ENCODE measurements around the gene CREBBP.

CREBBP gene

DNA sequence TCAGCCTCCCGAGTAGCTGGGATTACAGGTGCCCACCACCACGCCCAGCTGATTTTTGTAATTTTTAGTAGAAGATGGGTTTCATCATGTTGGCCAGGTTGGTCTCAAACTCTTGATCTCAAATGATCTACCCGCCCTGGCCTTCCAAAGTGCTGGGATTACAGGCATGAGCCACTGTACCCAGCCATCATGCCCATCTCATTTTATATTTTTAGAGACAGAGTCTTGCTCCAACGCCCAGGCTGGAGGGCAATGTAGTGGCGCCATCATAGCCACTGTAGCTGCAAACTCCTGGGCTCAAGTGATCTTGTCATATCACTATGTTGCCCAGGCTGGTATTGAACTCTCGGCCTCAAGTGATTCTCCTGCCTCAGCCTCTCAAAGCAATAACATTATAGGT is 120.0 kb downstream of the CREBBP start:
- DNase-seq, result no peak
- H3K36me3 ChIP-seq (ENCODE audit: control insufficient read depth in 1 of 2, insufficient read depth in 2 of 2, low read depth in 1 of 2, low read length in 2 of 2), result peaks cover 58 to 80% of the 10 kb centered on the region in 2 experiments
- H3K9me3 ChIP-seq (ENCODE audit: control insufficient read depth, low read length), result no peaks in the 10 kb centered on the region
- no peak overlapping the region for H3K27ac ChIP-seq (ENCODE audit: low read length, poor library complexity, severe bottlenecking)
- H2BK5ac ChIP-seq (ENCODE audit: low read depth, low read length, poor library complexity, severe bottlenecking), result no peak overlapping the region
- H2AK5ac ChIP-seq (ENCODE audit: low read length, severe bottlenecking), result no peak overlapping the region
- over 99% methylated on average over 5 of the region's 6 CpGs for WGBS
- H3K4me3 ChIP-seq (ENCODE audit: insufficient read depth in 1 of 2, low read depth in 1 of 2, low read length in 2 of 2), result no peak overlapping the region
- no peak overlapping the region for H2BK12ac ChIP-seq (ENCODE audit: low read length in 2 of 2)
- H3K14ac ChIP-seq (ENCODE audit: low read length in 2 of 2), result no peak overlapping the region
- no peak overlapping the region for H2BK120ac ChIP-seq (ENCODE audit: low read depth, low read length)
- no peak overlapping the region for H4K8ac ChIP-seq (ENCODE audit: low read length)
- peaks cover 2% of the 10 kb centered on the region for H3K4me1 ChIP-seq (ENCODE audit: control insufficient read depth, insufficient read depth, low read depth, low read length)
- H3K9ac ChIP-seq (ENCODE audit: low read length), result no peak overlapping the region
- H3K18ac ChIP-seq (ENCODE audit: low read depth in 1 of 2, low read length in 2 of 2), result no peak overlapping the region
- H3K79me1 ChIP-seq (replicated peaks; ENCODE audit: low read length, poor library complexity, severe bottlenecking), result peaks cover 42% of the 10 kb centered on the region
- no peak overlapping the region for H3K4me2 ChIP-seq (ENCODE audit: low read length, poor library complexity, severe bottlenecking)
- H4K91ac ChIP-seq (ENCODE audit: low read length), result no peak overlapping the region
- no peak overlapping the region for H3K23ac ChIP-seq (ENCODE audit: low read length in 2 of 2)
- no peak overlapping the region for H2AFZ ChIP-seq (ENCODE audit: low read depth, low read length)
- H2BK15ac ChIP-seq (ENCODE audit: low read depth, poor library complexity, severe bottlenecking), result no peak overlapping the region
- H3K27me3 ChIP-seq (ENCODE audit: control insufficient read depth in 1 of 2, insufficient read depth in 1 of 2, low read length in 2 of 2), result no peaks in the 10 kb centered on the region
- no peak overlapping the region for H3K4ac ChIP-seq (ENCODE audit: low read depth in 1 of 2, low read length in 2 of 2)

- H2BK12ac ChIP-seq (ENCODE audit: low read length in 2 of 2), result no peak overlapping the region
- no peak overlapping the region for H2BK15ac ChIP-seq (ENCODE audit: low read depth, poor library complexity, severe bottlenecking)
- H3K27ac ChIP-seq (ENCODE audit: low read length, poor library complexity, severe bottlenecking), result no peak overlapping the region
- WGBS, result 100% methylated on average over 3 of the region's 5 CpGs
- H2AK5ac ChIP-seq (ENCODE audit: low read length, severe bottlenecking), result no peak overlapping the region
- H3K36me3 ChIP-seq (ENCODE audit: control insufficient read depth in 1 of 2, insufficient read depth in 2 of 2, low read depth in 1 of 2, low read length in 2 of 2), result peaks cover 53 to 82% of the 10 kb centered on the region in 2 experiments
- H3K79me1 ChIP-seq (replicated peaks; ENCODE audit: low read length, poor library complexity, severe bottlenecking), result peaks cover 42% of the 10 kb centered on the region
- H3K23ac ChIP-seq (ENCODE audit: low read length in 2 of 2), result no peak overlapping the region
- H4K91ac ChIP-seq (ENCODE audit: low read length), result no peak overlapping the region
- H3K27me3 ChIP-seq (ENCODE audit: control insufficient read depth in 1 of 2, insufficient read depth in 1 of 2, low read length in 2 of 2), result no peaks in the 10 kb centered on the region
- no peak overlapping the region for H3K9ac ChIP-seq (ENCODE audit: low read length)
- H4K8ac ChIP-seq (ENCODE audit: low read length), result no peak overlapping the region
- H3K4me2 ChIP-seq (ENCODE audit: low read length, poor library complexity, severe bottlenecking), result no peak overlapping the region
- H2AFZ ChIP-seq (ENCODE audit: low read depth, low read length), result no peak overlapping the region
- H3K9me3 ChIP-seq (ENCODE audit: control insufficient read depth, low read length), result no peaks in the 10 kb centered on the region
- H2BK5ac ChIP-seq (ENCODE audit: low read depth, low read length, poor library complexity, severe bottlenecking), result no peak overlapping the region
- DNase-seq, result no peak
- H3K18ac ChIP-seq (ENCODE audit: low read depth in 1 of 2, low read length in 2 of 2), result no peak overlapping the region
- H2BK120ac ChIP-seq (ENCODE audit: low read depth, low read length), result no peak overlapping the region
- H3K4me3 ChIP-seq (ENCODE audit: insufficient read depth in 1 of 2, low read depth in 1 of 2, low read length in 2 of 2), result no peak overlapping the region
- no peak overlapping the region for H3K14ac ChIP-seq (ENCODE audit: low read length in 2 of 2)
- H3K4me1 ChIP-seq (ENCODE audit: control insufficient read depth, insufficient read depth, low read depth, low read length), result peaks cover 2% of the 10 kb centered on the region
- H3K4ac ChIP-seq (ENCODE audit: low read depth in 1 of 2, low read length in 2 of 2), result no peak overlapping the region
Measured at GRCh38 chr16:3759736-3760135, 120.8 kb downstream of the CREBBP start.

- H2BK5ac ChIP-seq (ENCODE audit: low read depth, low read length, poor library complexity, severe bottlenecking), result no peak overlapping the region
- H3K4me2 ChIP-seq (ENCODE audit: low read length, poor library complexity, severe bottlenecking), result no peak overlapping the region
- no peak overlapping the region for H4K91ac ChIP-seq (ENCODE audit: low read length)
- no peak overlapping the region for H2AK5ac ChIP-seq (ENCODE audit: low read length, severe bottlenecking)
- no peak overlapping the region for H2BK12ac ChIP-seq (ENCODE audit: low read length in 2 of 2)
- H3K9me3 ChIP-seq (ENCODE audit: control insufficient read depth, low read length), result no peaks in the 10 kb centered on the region
- H3K4me1 ChIP-seq (ENCODE audit: control insufficient read depth, insufficient read depth, low read depth, low read length), result peaks cover 4% of the 10 kb centered on the region
- H3K9ac ChIP-seq (ENCODE audit: low read length), result no peak overlapping the region
- H3K18ac ChIP-seq (ENCODE audit: low read depth in 1 of 2, low read length in 2 of 2), result no peak overlapping the region
- 97% methylated on average over 9 of the region's 9 CpGs for WGBS
- H4K8ac ChIP-seq (ENCODE audit: low read length), result no peak overlapping the region
- H3K4ac ChIP-seq (ENCODE audit: low read depth in 1 of 2, low read length in 2 of 2), result no peak overlapping the region
- no peak overlapping the region for H3K4me3 ChIP-seq (ENCODE audit: insufficient read depth in 1 of 2, low read depth in 1 of 2, low read length in 2 of 2)
- H3K27me3 ChIP-seq (ENCODE audit: control insufficient read depth in 1 of 2, insufficient read depth in 1 of 2, low read length in 2 of 2), result no peaks in the 10 kb centered on the region
- peaks cover 36% of the 10 kb centered on the region for H3K79me1 ChIP-seq (replicated peaks; ENCODE audit: low read length, poor library complexity, severe bottlenecking)
- H3K27ac ChIP-seq (ENCODE audit: low read length, poor library complexity, severe bottlenecking), result no peak overlapping the region
- DNase-seq, result no peak
- no peak overlapping the region for H3K14ac ChIP-seq (ENCODE audit: low read length in 2 of 2)
- no peak overlapping the region for H3K23ac ChIP-seq (ENCODE audit: low read length in 2 of 2)
- no peak overlapping the region for H2AFZ ChIP-seq (ENCODE audit: low read depth, low read length)
- no peak overlapping the region for H2BK15ac ChIP-seq (ENCODE audit: low read depth, poor library complexity, severe bottlenecking)
- peaks cover 39 to 87% of the 10 kb centered on the region in 2 experiments for H3K36me3 ChIP-seq (ENCODE audit: control insufficient read depth in 1 of 2, insufficient read depth in 2 of 2, low read depth in 1 of 2, low read length in 2 of 2)
- no peak overlapping the region for H2BK120ac ChIP-seq (ENCODE audit: low read depth, low read length)
Measured at GRCh38 chr16:3756113-3756512, 124.4 kb downstream of the CREBBP start.

DNA sequence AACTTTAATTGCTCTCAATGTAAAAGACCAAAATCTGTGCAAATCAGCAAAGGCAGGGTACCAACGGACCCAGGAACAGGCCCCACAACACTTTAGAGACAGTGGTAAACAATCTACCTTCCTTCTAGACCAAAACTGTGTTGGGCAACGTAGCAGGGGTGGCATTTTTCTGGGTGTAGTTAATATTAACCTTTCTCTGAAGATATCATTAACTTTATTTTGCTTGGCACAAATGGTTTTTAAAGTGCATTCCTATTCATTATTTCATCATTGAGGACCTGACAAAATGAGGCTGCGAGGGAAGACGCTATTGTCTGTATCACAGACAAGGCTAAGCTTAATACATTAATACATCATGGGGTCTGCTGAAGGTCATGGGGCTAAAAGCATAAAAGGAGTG is 125.3 kb downstream of the CREBBP start:
- Histone ChIP-seq H2BK15ac (ENCODE audit: low read depth, poor library complexity, severe bottlenecking) (no peak overlapping the region), H3K27ac (ENCODE audit: low read length, poor library complexity, severe bottlenecking) (peak overlapping the region; percentile 14), H3K9me3 (ENCODE audit: control insufficient read depth, low read length) (no peaks in the 10 kb centered on the region), H3K23ac (ENCODE audit: low read length in 2 of 2) (no peak overlapping the region), H2BK5ac (ENCODE audit: low read depth, low read length, poor library complexity, severe bottlenecking) (no peak overlapping the region), H3K4me1 (ENCODE audit: control insufficient read depth, insufficient read depth, low read depth, low read length) (peaks cover 4% of the 10 kb centered on the region), H3K18ac (ENCODE audit: low read depth in 1 of 2, low read length in 2 of 2) (no peak overlapping the region), H2AK5ac (ENCODE audit: low read length, severe bottlenecking) (no peak overlapping the region), H3K9ac (ENCODE audit: low read length) (no peak overlapping the region), H3K14ac (ENCODE audit: low read length in 2 of 2) (no peak overlapping the region), H4K91ac (ENCODE audit: low read length) (no peak overlapping the region), H4K8ac (ENCODE audit: low read length) (no peak overlapping the region), H3K27me3 (ENCODE audit: control insufficient read depth in 1 of 2, insufficient read depth in 1 of 2, low read length in 2 of 2) (no peaks in the 10 kb centered on the region), H2BK12ac (ENCODE audit: low read length in 2 of 2) (no peak overlapping the region), H3K4me3 (ENCODE audit: insufficient read depth in 1 of 2, low read depth in 1 of 2, low read length in 2 of 2) (no peak overlapping the region), H2AFZ (ENCODE audit: low read depth, low read length) (no peak overlapping the region), H3K36me3 (ENCODE audit: control insufficient read depth in 1 of 2, insufficient read depth in 2 of 2, low read depth in 1 of 2, low read length in 2 of 2) (peaks cover 36 to 89% of the 10 kb centered on the region in 2 experiments), H3K79me1 (replicated peaks; ENCODE audit: low read length, poor library complexity, severe bottlenecking) (peaks cover 40% of the 10 kb centered on the region), H2BK120ac (ENCODE audit: low read depth, low read length) (no peak overlapping the region), H3K4ac (ENCODE audit: low read depth in 1 of 2, low read length in 2 of 2) (no peak overlapping the region), H3K4me2 (ENCODE audit: low read length, poor library complexity, severe bottlenecking) (no peak overlapping the region)
- WGBS, result 100% methylated on average over 3 of the region's 4 CpGs
- no peak for DNase-seq
